ENCODE results near the gene KRT27.

DNA sequence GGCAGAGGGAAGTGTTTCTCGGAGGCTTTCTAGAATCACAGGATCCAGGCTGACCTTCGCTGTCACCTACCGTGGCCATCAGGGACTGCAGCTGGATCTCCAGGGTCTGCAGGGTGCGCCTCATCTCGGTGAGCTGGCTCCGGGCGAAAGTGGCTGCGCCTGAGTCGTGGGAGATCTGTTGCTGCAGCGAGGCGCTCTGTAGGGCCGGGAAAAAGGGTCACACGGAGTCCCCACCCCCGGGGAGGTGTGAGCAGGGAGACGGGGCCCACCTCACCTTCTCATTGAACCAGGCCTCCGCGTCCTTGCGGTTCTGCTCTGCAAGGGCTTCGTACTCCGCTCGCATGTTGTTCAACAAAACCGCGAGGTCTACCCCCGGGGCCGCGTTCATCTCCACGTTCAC lies 14.5 kb upstream of the KRT27 start:
- TF ChIP-seq CTCF (IDR thresholded peaks at IDR 0.05) = no peak
- TF ChIP-seq POLR2A (IDR thresholded peaks at IDR 0.05) = no peak
